Spleen (tissue), 11 donors: ENCODE results near the gene PARD3. TPM values are rescaled to one million over a fixed set of nuclear protein-coding genes. Genes with fewer than 3 reads are reported as not detected.
A peak's percentile ranks its signal among the peaks of the same experiment; 100 is the strongest.

ENCODE experiments used
- DNase-seq: peaks from one replicate; pipeline ENCODE4 v3.0.0-alpha.2; 2020
- H3K27ac ChIP-seq, 8 donors: fragments of 200-600 bp; sonication (generic) in 7 of 8; 1 replicate in 4 of 8; 2 replicates in 4 of 8; pipeline versions ENCODE4 v1.5.0 to v1.8.0; 2016 to 2021; ENCODE audit warnings: inconsistent platforms in 4 of 8, mild to moderate bottlenecking in 4 of 8, moderate library complexity in 1 of 8
- H3K27me3 ChIP-seq, 7 donors: fragments of 200-600 bp; sonication (generic) in 6 of 7; replicated peaks in 1 of 7; 1 replicate in 4 of 7; 2 replicates in 3 of 7; pipeline versions ENCODE4 v1.5.0 to v1.8.0; 2016 to 2021; ENCODE audit warnings: inconsistent platforms in 3 of 7, mild to moderate bottlenecking in 1 of 7
- H3K36me3 ChIP-seq, 6 donors: fragments of 200-600 bp; sonication (generic) in 5 of 6; 1 replicate in 4 of 6; 2 replicates in 2 of 6; pipeline versions ENCODE4 v1.5.0 to v1.8.0; 2016 to 2021; ENCODE audit warnings: inconsistent platforms in 2 of 6
- H3K4me1 ChIP-seq, 6 donors: fragments of 200-600 bp; sonication (generic) in 5 of 6; 1 replicate in 3 of 6; 2 replicates in 3 of 6; pipeline versions ENCODE4 v1.5.0 to v1.8.0; 2016 to 2021; ENCODE audit warnings: inconsistent platforms in 3 of 6
- H3K4me3 ChIP-seq, 8 donors: fragments of 200-600 bp; sonication (generic) in 7 of 8; 1 replicate in 4 of 8; 2 replicates in 4 of 8; pipeline versions ENCODE4 v1.5.0 to v1.8.0; 2016 to 2021; ENCODE audit warnings: inconsistent platforms in 4 of 8, mild to moderate bottlenecking in 4 of 8, moderate library complexity in 2 of 8
- H3K9me3 ChIP-seq, 8 donors: fragments of 200-600 bp; sonication (generic) in 7 of 8; 1 replicate in 4 of 8; 2 replicates in 4 of 8; pipeline versions ENCODE4 v1.5.0 to v1.8.0; 2016 to 2021; ENCODE audit warnings: inconsistent platforms in 4 of 8
- POLR2A ChIP-seq, 3 donors: fragments of 450-650 bp; IDR thresholded peaks; one replicate each; pipeline ENCODE4 v1.5.1; 2017; ENCODE audit warnings: antibody characterized with exemption in 3 of 3, mild to moderate bottlenecking in 1 of 3
- POLR2AphosphoS5 ChIP-seq, 3 donors: sonication (generic); formaldehyde crosslinking; IDR thresholded peaks; one replicate each; pipeline ENCODE4 v1.5.1; 2017; ENCODE audit warnings: antibody characterized with exemption in 3 of 3
- WGBS, 5 donors: extraction: QIAGEN DNeasy Blood & Tissue Kit in 3 of 5; methylation state at CpG; one replicate each; pipeline versions ENCODE4 v1.1.5 to v1.1.7; 2013 to 2018; 5-methylcytosine and 5-hydroxymethylcytosine counted together
- intact Hi-C: fragments of 100-400 bp; cut with DNase I; formaldehyde crosslinking; loops from one replicate; pipeline ENCODE4 v1.15.0; 2023; ENCODE audit warnings: low total_unique reads
- polyA plus RNA-seq, 3 donors: library from polyadenylated mRNA; stranded (reverse); fragments of 200-250 nt; gene quantifications; one replicate each; pipeline ENCODE4 v1.2.1, GENCODE V29; 2013
- total RNA-seq, 7 donors: library from RNA; depleted of rRNA in 3 of 7; stranded (reverse); fragments of >200 nt in 3 of 7; fragmentation: NEBNext Ultra II Directional in 4 of 7; extraction: Animal tissue kit (Norgen Biotek cat#: 25700) in 4 of 7; gene quantifications; one replicate each; pipeline versions ENCODE4 v1.1.0 to v1.2.1, GENCODE V29; 2016 to 2021
- TF ChIP-seq, protein P1 (sequence below), 11 experiments: fragments of 200-600 bp in 7 of 11; fragments of 450-650 bp in 4 of 11; sonication (generic) in 4 of 11; IDR thresholded peaks in 8 of 11; conservative IDR thresholded peaks in 3 of 11; 1 replicate in 7 of 11; 2 replicates in 4 of 11; pipeline versions ENCODE4 v1.4.0 to v1.8.0; 2016 to 2021; ENCODE audit warnings: antibody characterized with exemption in 11 of 11, inconsistent platforms in 4 of 11, mild to moderate bottlenecking in 1 of 11
- donor health status: healthy with polysubstance abuse.
- donor health status: DM: no; HTN: no; CAD: no; lungs with moderate emphysema.
- donor health status: DM: no; HTN: no; CAD: no.
- donor health status: Bipolar disorder and iron deficiency.
- donor health status: healthy.
- donor health status: DM: no; HTN: no; CAD: no.
- donor health status: DM: yes; HTN: yes; CAD: no.

The PARD3 gene
- total and polyA plus RNA-seq, 10 donors = 2.8 to 18.9 (median 10.8) TPM

DNA sequence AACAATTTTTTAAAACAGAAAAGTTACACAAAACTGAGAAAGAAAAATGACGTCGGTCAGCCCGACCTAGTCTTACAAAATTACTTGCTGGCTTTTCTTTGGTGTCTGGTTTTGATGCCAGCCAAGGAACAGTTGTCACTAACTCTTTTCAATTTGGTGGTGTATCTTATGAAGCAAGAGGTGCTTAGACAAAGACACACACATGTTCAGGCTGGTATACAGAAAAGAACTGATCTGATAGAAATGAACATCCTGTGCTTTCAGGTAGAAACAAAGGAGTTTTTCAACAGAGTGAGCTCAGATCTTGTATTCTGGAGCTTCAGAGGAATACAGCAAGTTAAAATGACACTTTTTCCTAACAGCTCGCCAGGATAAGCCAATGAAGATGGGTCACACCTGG is 43.6 kb downstream of the PARD3 start:
- H3K36me3 ChIP-seq = no peaks in the 10 kb centered on the region
- intact Hi-C loops = no loop called here
- no peaks in the 10 kb centered on the region for H3K27me3 ChIP-seq
- peaks cover 0 to 11% (median 0%) of the 10 kb centered on the region in 6 donors for H3K4me1 ChIP-seq
- DNase-seq = no peak
- H3K4me3 ChIP-seq = no peak overlapping the region
- 78 to 94% (median 88%) methylated on average over 4 of the region's 4 CpGs for WGBS, 5 donors
- H3K9me3 ChIP-seq = no peaks in the 10 kb centered on the region
- TF ChIP-seq, protein P1, sequence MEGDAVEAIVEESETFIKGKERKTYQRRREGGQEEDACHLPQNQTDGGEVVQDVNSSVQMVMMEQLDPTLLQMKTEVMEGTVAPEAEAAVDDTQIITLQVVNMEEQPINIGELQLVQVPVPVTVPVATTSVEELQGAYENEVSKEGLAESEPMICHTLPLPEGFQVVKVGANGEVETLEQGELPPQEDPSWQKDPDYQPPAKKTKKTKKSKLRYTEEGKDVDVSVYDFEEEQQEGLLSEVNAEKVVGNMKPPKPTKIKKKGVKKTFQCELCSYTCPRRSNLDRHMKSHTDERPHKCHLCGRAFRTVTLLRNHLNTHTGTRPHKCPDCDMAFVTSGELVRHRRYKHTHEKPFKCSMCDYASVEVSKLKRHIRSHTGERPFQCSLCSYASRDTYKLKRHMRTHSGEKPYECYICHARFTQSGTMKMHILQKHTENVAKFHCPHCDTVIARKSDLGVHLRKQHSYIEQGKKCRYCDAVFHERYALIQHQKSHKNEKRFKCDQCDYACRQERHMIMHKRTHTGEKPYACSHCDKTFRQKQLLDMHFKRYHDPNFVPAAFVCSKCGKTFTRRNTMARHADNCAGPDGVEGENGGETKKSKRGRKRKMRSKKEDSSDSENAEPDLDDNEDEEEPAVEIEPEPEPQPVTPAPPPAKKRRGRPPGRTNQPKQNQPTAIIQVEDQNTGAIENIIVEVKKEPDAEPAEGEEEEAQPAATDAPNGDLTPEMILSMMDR (IDR thresholded peaks at IDR 0.05 in 8 of 11, conservative IDR thresholded peaks at IDR 0.05 in 3 of 11) = no peak
- TF ChIP-seq POLR2AphosphoS5 (IDR thresholded peaks at IDR 0.05) (no peak), POLR2A (IDR thresholded peaks at IDR 0.05) (no peak)
- no peak overlapping the region for H3K27ac ChIP-seq

DNA sequence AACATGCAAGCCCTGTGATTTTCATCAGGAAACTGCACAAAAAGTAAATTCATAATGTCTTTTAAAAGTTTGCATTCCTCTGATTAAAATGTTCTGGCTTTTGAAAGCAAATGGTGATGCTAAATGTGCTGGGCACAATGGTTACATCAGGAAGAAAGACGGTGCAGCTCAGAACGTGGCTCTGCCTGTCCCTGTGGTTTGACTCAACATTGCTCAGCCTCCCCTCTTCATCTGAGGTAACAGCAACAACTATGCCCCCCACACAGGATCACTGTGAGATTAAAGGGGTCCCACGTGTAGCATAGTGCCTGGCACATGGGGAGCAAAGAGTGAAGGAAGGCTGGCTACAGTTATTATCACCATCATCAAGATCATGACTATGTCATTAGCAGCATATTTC is 44.0 kb downstream of the PARD3 start:
- Histone ChIP-seq H3K4me3 (no peak overlapping the region), H3K9me3 (no peaks in the 10 kb centered on the region), H3K27me3 (no peaks in the 10 kb centered on the region), H3K36me3 (no peaks in the 10 kb centered on the region), H3K4me1 (peaks cover 0 to 11% (median 0%) of the 10 kb centered on the region in 6 donors), H3K27ac (no peak overlapping the region)
- intact Hi-C loops = no loop called here
- no peak for DNase-seq
- TF ChIP-seq, protein P1 (IDR thresholded peaks at IDR 0.05 in 8 of 11, conservative IDR thresholded peaks at IDR 0.05 in 3 of 11) = no peak
- TF ChIP-seq POLR2AphosphoS5 (IDR thresholded peaks at IDR 0.05) = no peak
- TF ChIP-seq POLR2A (IDR thresholded peaks at IDR 0.05) = no peak
- whole genome bisulfite sequencing, 5 donors = 70 to 81% (median 72%) methylated on average over 3 of the region's 3 CpGs

DNA sequence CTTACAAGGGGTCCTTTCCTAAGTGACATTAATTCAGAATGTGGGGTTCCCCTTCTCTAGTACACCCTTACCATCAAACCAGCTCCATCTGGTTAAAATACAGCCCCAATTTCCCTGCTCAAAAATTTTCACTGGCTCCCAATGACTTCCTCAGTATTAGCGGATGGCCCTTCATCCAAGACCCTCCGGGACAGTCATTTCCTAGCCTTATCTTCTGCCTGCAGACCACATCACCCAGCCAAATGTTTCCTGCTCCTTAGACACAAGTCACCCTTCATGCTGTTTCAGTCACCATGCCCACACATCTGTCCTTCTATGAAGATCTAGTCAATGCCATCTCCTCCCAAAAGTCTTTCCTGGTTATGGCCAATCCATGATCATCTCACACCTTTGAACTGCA is 45.2 kb downstream of the PARD3 start:
- Histone ChIP-seq H3K27me3 (no peaks in the 10 kb centered on the region), H3K27ac (no peak overlapping the region), H3K36me3 (no peaks in the 10 kb centered on the region), H3K9me3 (no peaks in the 10 kb centered on the region), H3K4me3 (no peak overlapping the region), H3K4me1 (peaks cover 0 to 11% (median 0%) of the 10 kb centered on the region in 6 donors)
- 36 to 46% (median 40%) methylated on average over 2 of the region's 2 CpGs for WGBS, 5 donors
- intact Hi-C loops = no loop called here
- TF ChIP-seq POLR2A (IDR thresholded peaks at IDR 0.05) (no peak), POLR2AphosphoS5 (IDR thresholded peaks at IDR 0.05) (peak in 1 of 3 donors; percentile 59)
- no peak for DNase-seq

DNA sequence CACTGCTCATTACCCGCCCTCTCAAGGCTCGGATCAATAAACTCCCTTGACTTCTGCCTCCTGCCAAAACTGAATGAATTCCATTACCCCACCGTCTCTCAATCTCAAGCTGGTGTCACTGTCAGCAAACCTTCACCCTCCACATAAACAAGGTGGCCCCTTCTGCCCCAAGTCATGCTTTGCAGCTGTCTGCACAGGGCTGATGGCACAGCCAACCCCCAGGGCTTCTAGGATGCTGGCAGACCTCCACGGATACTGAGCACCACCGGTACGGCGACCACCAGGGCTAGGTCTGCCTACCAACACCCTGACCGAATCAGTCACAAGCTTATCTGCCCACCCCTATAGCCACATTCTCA is 46.1 kb downstream of the PARD3 start:
- Histone ChIP-seq H3K36me3 (no peaks in the 10 kb centered on the region), H3K27me3 (no peaks in the 10 kb centered on the region), H3K4me3 (no peak overlapping the region), H3K4me1 (peaks cover 0 to 11% (median 0%) of the 10 kb centered on the region in 6 donors), H3K9me3 (no peaks in the 10 kb centered on the region), H3K27ac (no peak overlapping the region)
- intact Hi-C loops = no loop called here
- no peak for DNase-seq
- TF ChIP-seq POLR2AphosphoS5 (IDR thresholded peaks at IDR 0.05) (no peak), POLR2A (IDR thresholded peaks at IDR 0.05) (no peak)
- TF ChIP-seq, protein P1 (IDR thresholded peaks at IDR 0.05 in 8 of 11, conservative IDR thresholded peaks at IDR 0.05 in 3 of 11) = no peak
- 81 to 91% (median 86%) methylated on average over 8 of the region's 8 CpGs for WGBS, 5 donors
